Neuronal stem cell (in vitro differentiated cells): ENCODE measurements around the gene VILL.
A peak's percentile ranks its signal among the peaks of the same experiment; 100 is the strongest.

Experiments
- DNase-seq: peaks from one replicate; pipeline ENCODE4 v3.0.0-alpha.2; 2013; ENCODE audit warnings: low spot score
- H2AFZ ChIP-seq: one replicate; pipeline ENCODE4 v1.6.1; 2013; ENCODE audit warnings: mild to moderate bottlenecking, low read length, inconsistent platforms
- H2AK5ac ChIP-seq: 2 replicates; pipeline ENCODE4 v1.6.1; 2013; ENCODE audit warnings: low read depth, mild to moderate bottlenecking, inconsistent platforms, low read length, moderate library complexity, mixed read lengths
- H2BK120ac ChIP-seq: 2 replicates; pipeline ENCODE4 v1.6.1; 2013; ENCODE audit warnings: low read depth, mild to moderate bottlenecking, inconsistent platforms, low read length, moderate library complexity, mixed read lengths
- H2BK12ac ChIP-seq: one replicate; pipeline ENCODE4 v1.6.1; 2013; ENCODE audit warnings: low read length, inconsistent platforms
- H2BK15ac ChIP-seq: 2 replicates; pipeline ENCODE4 v1.6.1; 2013; ENCODE audit warnings: mild to moderate bottlenecking, low read length, inconsistent platforms, mixed read lengths
- H2BK5ac ChIP-seq: one replicate; pipeline ENCODE4 v1.6.1; 2013; ENCODE audit warnings: inconsistent platforms, mild to moderate bottlenecking, low read length, moderate library complexity
- H3K14ac ChIP-seq: one replicate; pipeline ENCODE4 v1.6.1; 2013; ENCODE audit warnings: low read length, inconsistent platforms
- H3K18ac ChIP-seq: 2 replicates; pipeline ENCODE4 v1.6.1; 2013; ENCODE audit warnings: low read length, inconsistent platforms
- H3K23ac ChIP-seq: 2 replicates; pipeline ENCODE4 v1.6.1; 2013; ENCODE audit warnings: low read depth, mild to moderate bottlenecking, mixed read lengths, low read length, inconsistent platforms; ENCODE audit not compliant: poor library complexity
- H3K27ac ChIP-seq: replicated peaks from 3 replicates; pipeline ENCODE4 v1.5.1; 2013; ENCODE audit warnings: low read length, inconsistent platforms
- H3K27me3 ChIP-seq, 3 experiments: 2 replicates each; pipeline ENCODE4 v1.6.1; 2013; ENCODE audit warnings: low read length in 3 of 3, mild to moderate bottlenecking in 2 of 3, inconsistent platforms in 1 of 3, low read depth in 1 of 3, mixed read lengths in 1 of 3, moderate library complexity in 1 of 3; ENCODE audit not compliant: control insufficient read depth in 3 of 3, insufficient read depth in 3 of 3
- H3K36me3 ChIP-seq, 2 donors: replicated peaks in 1 of 2; 2 replicates each; pipeline ENCODE4 v1.6.1; 2013; ENCODE audit warnings: low read length in 2 of 2; ENCODE audit not compliant: control insufficient read depth in 2 of 2, insufficient read depth in 2 of 2
- H3K4ac ChIP-seq: 2 replicates; pipeline ENCODE4 v1.6.1; 2013; ENCODE audit warnings: inconsistent platforms, mild to moderate bottlenecking, low read length, moderate library complexity
- H3K4me1 ChIP-seq, 2 donors: 1 replicate in 1 of 2; 2 replicates in 1 of 2; pipeline ENCODE4 v1.6.1; 2013; ENCODE audit warnings: low read length in 2 of 2, low read depth in 1 of 2; ENCODE audit not compliant: control insufficient read depth in 2 of 2, insufficient read depth in 1 of 2
- H3K4me2 ChIP-seq: one replicate; pipeline ENCODE4 v1.6.1; 2013; ENCODE audit warnings: mild to moderate bottlenecking, low read length, inconsistent platforms; ENCODE audit not compliant: insufficient read depth, poor library complexity, severe bottlenecking
- H3K4me3 ChIP-seq, 2 donors: 2 replicates each; pipeline ENCODE4 v1.5.1; 2013; ENCODE audit warnings: low read length in 2 of 2, mild to moderate bottlenecking in 2 of 2, inconsistent platforms in 1 of 2, moderate library complexity in 1 of 2
- H3K79me1 ChIP-seq: one replicate; pipeline ENCODE4 v1.6.1; 2013; ENCODE audit warnings: low read depth, mild to moderate bottlenecking, inconsistent platforms, low read length, moderate library complexity
- H3K9ac ChIP-seq: one replicate; pipeline ENCODE4 v1.6.1; 2013; ENCODE audit warnings: mild to moderate bottlenecking, low read depth, low read length, inconsistent platforms; ENCODE audit not compliant: poor library complexity
- H3K9me3 ChIP-seq, 2 donors: replicated peaks in 1 of 2; 2 replicates each; pipeline versions ENCODE3 to v1.6.1; 2013; ENCODE audit warnings: low read length in 2 of 2, mild to moderate bottlenecking in 2 of 2, inconsistent platforms in 1 of 2, low read depth in 1 of 2, mixed read lengths in 1 of 2, moderate library complexity in 1 of 2; ENCODE audit not compliant: control insufficient read depth in 2 of 2, insufficient read depth in 1 of 2
- H4K8ac ChIP-seq: one replicate; pipeline ENCODE4 v1.6.1; 2013; ENCODE audit warnings: low read depth, mild to moderate bottlenecking, inconsistent platforms, low read length, moderate library complexity
- H4K91ac ChIP-seq: one replicate; pipeline ENCODE4 v1.6.1; 2013; ENCODE audit warnings: low read length, low read depth, mild to moderate bottlenecking, inconsistent platforms; ENCODE audit not compliant: poor library complexity
- WGBS, 2 donors: extraction: QIAGEN DNeasy Blood & Tissue Kit; methylation state at CpG; one replicate each; pipeline ENCODE4 v1.1.7; 2013; ENCODE audit warnings: missing lambda C conversion rate in 2 of 2, mixed read lengths in 1 of 2; ENCODE audit not compliant: insufficient read length in 2 of 2, insufficient replicate concordance in 1 of 2; ENCODE audit errors: extremely low coverage in 2 of 2; 5-methylcytosine and 5-hydroxymethylcytosine counted together

The VILL gene

DNA sequence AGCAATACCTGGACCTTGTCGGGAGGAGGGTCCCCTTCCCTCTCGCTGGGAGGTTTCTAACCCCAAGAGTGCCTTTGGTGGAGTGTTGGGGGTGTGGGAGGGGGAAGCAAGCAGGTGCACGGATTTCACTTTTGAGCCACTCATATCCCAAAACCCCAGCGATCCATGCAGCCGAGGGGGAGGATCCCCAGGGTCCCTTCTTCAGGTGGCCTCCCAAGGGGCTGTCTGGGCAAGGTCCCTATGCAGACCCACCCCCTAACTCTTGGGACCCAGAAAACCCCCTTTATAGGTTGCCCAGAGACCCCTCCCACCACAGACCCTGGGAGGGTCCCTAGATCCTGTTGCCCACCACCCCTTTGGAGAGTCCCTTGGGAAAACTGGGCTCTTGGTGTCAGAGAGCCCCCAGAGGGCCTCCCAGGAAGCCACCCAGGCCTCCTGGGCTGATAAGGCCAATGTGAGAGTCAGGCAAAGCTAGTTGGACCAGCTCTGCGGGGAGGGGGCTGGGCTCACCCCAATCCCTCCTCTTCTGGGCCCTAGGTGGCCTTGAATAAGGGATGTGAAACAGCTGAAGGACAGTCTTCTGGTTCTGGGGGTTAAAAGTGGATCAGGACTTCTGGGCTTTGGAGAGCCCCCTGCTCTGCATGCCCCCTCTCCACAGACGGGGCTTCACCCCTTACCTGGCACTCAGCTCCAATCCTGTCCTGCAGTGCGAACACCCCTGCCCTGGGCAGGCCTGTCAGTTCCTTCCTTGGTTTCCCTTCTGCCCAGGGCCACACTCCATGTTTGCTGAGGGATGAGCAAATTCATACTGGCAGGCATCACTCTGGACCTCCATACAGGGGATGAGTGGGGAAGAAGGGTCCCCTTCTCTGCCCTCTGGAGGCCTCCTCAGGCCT lies 39.8 kb downstream of the VILL start:
- Histone ChIP-seq H3K23ac (peak overlapping the region; percentile 68), H3K4me3 (peak overlapping the region; percentile 84 to 96), H3K4me1 (peaks cover 11 to 17% of the 10 kb centered on the region in 2 donors), H3K9ac (peak overlapping the region; percentile 85), H3K27me3 (peaks cover 0 to 18% (median 17%) of the 10 kb centered on the region in 3 experiments), H2BK120ac (peak overlapping the region; percentile 38), H3K4ac (peak overlapping the region; percentile 58), H3K27ac (no peak overlapping the region), H2BK12ac (peak overlapping the region; percentile 91), H3K18ac (peak overlapping the region; percentile 93), H2AK5ac (peak overlapping the region; percentile 91), H2BK5ac (peak overlapping the region; percentile 26), H4K8ac (no peak overlapping the region), H3K14ac (peak overlapping the region; percentile 95), H3K4me2 (peak overlapping the region; percentile 73), H2BK15ac (peak overlapping the region; percentile 53), H3K9me3 (no peaks in the 10 kb centered on the region), H4K91ac (no peak overlapping the region), H3K79me1 (peaks cover 5% of the 10 kb centered on the region), H2AFZ (peak overlapping the region; percentile 84), H3K36me3 (peaks cover 3 to 27% of the 10 kb centered on the region in 2 donors)
- no CpG with 5 or more reads among the region's 8 CpGs for WGBS, 2 donors
- DNase-seq: no peak

- Histone ChIP-seq H3K9me3 (no peaks in the 10 kb centered on the region), H3K79me1 (peaks cover 5% of the 10 kb centered on the region), H3K27ac (no peak overlapping the region)
Observed at GRCh38 chr3:38031022-38031994, 40.7 kb downstream of the VILL start.

GRCh38 chr3:38032328-38032865 lies 41.8 kb downstream of the VILL start:
- no peak for DNase-seq
- no peak overlapping the region for H3K4ac ChIP-seq
- no peak overlapping the region for H3K4me3 ChIP-seq
- no peak overlapping the region for H4K8ac ChIP-seq
- no peak overlapping the region for H2AK5ac ChIP-seq
- no peak overlapping the region for H3K18ac ChIP-seq
- peaks cover 5% of the 10 kb centered on the region for H3K79me1 ChIP-seq
- H3K4me1 ChIP-seq: peaks cover 12 to 15% of the 10 kb centered on the region in 2 donors
- H2BK12ac ChIP-seq: no peak overlapping the region
- H2BK5ac ChIP-seq: no peak overlapping the region
- no peaks in the 10 kb centered on the region for H3K9me3 ChIP-seq
- no peak overlapping the region for H3K23ac ChIP-seq
- no peak overlapping the region for H3K14ac ChIP-seq
- H2BK15ac ChIP-seq: no peak overlapping the region
- H3K4me2 ChIP-seq: no peak overlapping the region
- H3K9ac ChIP-seq: no peak overlapping the region
- peaks cover 0 to 22% (median 18%) of the 10 kb centered on the region in 3 experiments for H3K27me3 ChIP-seq
- no CpG with 5 or more reads among the region's 1 CpG for WGBS, 2 donors
- no peak overlapping the region for H2AFZ ChIP-seq
- H4K91ac ChIP-seq: no peak overlapping the region
- no peak overlapping the region for H2BK120ac ChIP-seq
- H3K36me3 ChIP-seq: peaks cover 3 to 8% of the 10 kb centered on the region in 2 donors
- H3K27ac ChIP-seq: no peak overlapping the region

More at GRCh38 chr3:38031022-38031994, 40.7 kb downstream of the VILL start:
- Histone ChIP-seq H4K8ac (no peak overlapping the region), H3K23ac (peak overlapping the region; percentile 39), H2BK15ac (peak overlapping the region; percentile 53), H4K91ac (no peak overlapping the region), H2AK5ac (peak overlapping the region; percentile 91), H2BK120ac (peak overlapping the region; percentile 38), H3K18ac (no peak overlapping the region), H2BK5ac (peak overlapping the region; percentile 26), H3K4me3 (no peak overlapping the region), H2AFZ (peak overlapping the region; percentile 55), H3K4me1 (peaks cover 9 to 15% of the 10 kb centered on the region in 2 donors), H3K4ac (no peak overlapping the region), H3K4me2 (no peak overlapping the region), H3K27me3 (peaks cover 0 to 18% (median 17%) of the 10 kb centered on the region in 3 experiments), H3K9ac (no peak overlapping the region), H3K14ac (no peak overlapping the region), H2BK12ac (peak overlapping the region; percentile 91), H3K36me3 (peaks cover 3 to 19% of the 10 kb centered on the region in 2 donors)
- no peak for DNase-seq
- no CpG with 5 or more reads among the region's 9 CpGs for WGBS, 2 donors
